IPS-NIHi7 (cell line): ENCODE data around the gene PXT1.
A peak's percentile ranks its signal among the peaks of the same experiment; 100 is the strongest.
"Not testable (repeated sequence)": the region's sequence is repeated elsewhere in the genome, so short reads cannot be mapped to it uniquely, and the experiment has no call there.

Experiments used
- DNase-seq: peaks from one replicate; pipeline ENCODE4 v3.0.0; 2012; ENCODE audit warnings: mixed read lengths; ENCODE audit errors: extremely low spot score

PXT1 gene

GRCh38 chr6:36442671-36443470 is at the start of gene PXT1, which contains the start of gene KCTD20:
PXT1 (minus strand) TSS chr6:36442854; CDS start chr6:36426082, 16,772 bp downstream.
KCTD20 (plus strand) TSS chr6:36443000; CDS start chr6:36470098, 27,098 bp downstream.
- peak; percentile 87 for DNase-seq

GRCh38 chr6:36492092-36492491 is 49.4 kb upstream of the PXT1 start:
- DNase-seq: no peak

- DNase-seq: peak; percentile 30
These were observed 48.8 kb upstream of the PXT1 start for GRCh38 chr6:36491378-36491965.

- DNase-seq: no peak
These were observed 46.8 kb upstream of the PXT1 start for GRCh38 chr6:36489426-36489825.

- no peak for DNase-seq
These were observed 45.6 kb upstream of the PXT1 start for GRCh38 chr6:36488221-36488620.

GRCh38 chr6:36487698-36488097 is 45.0 kb upstream of the PXT1 start:
- DNase-seq: no peak

- DNase-seq: no peak
These were observed 42.1 kb upstream of the PXT1 start for GRCh38 chr6:36484736-36485135.

GRCh38 chr6:36483326-36483725 is 40.7 kb upstream of the PXT1 start:
- DNase-seq: not testable (repeated sequence)

- no peak for DNase-seq
These were observed 36.6 kb upstream of the PXT1 start for GRCh38 chr6:36479256-36479655.

GRCh38 chr6:36478051-36478526 is 35.4 kb upstream of the PXT1 start:
- DNase-seq: no peak

GRCh38 chr6:36469946-36470345 is 27.3 kb upstream of the PXT1 start:
- no peak for DNase-seq

- DNase-seq: no peak
These were observed 26.6 kb upstream of the PXT1 start for GRCh38 chr6:36469148-36469661.

- no peak for DNase-seq
These were observed 25.0 kb upstream of the PXT1 start for GRCh38 chr6:36467625-36468024.

GRCh38 chr6:36464233-36464632 is 21.6 kb upstream of the PXT1 start:
- no peak for DNase-seq

- DNase-seq: no peak
These were observed 21.0 kb upstream of the PXT1 start for GRCh38 chr6:36463676-36464075.

GRCh38 chr6:36461646-36462045 is 19.0 kb upstream of the PXT1 start:
- DNase-seq: no peak

GRCh38 chr6:36460916-36461315 is 18.3 kb upstream of the PXT1 start:
- DNase-seq: no peak

- DNase-seq: no peak
These were observed 16.8 kb upstream of the PXT1 start for GRCh38 chr6:36459501-36459900.

- DNase-seq: no peak
These were observed 12.9 kb upstream of the PXT1 start for GRCh38 chr6:36455486-36456027.

- DNase-seq: not testable (repeated sequence)
These were observed 10.2 kb upstream of the PXT1 start for GRCh38 chr6:36452897-36453296.

- not testable (repeated sequence) for DNase-seq
These were observed 6.5 kb upstream of the PXT1 start for GRCh38 chr6:36449173-36449572.

- no peak for DNase-seq
These were observed 3.0 kb upstream of the PXT1 start for GRCh38 chr6:36445621-36446020.

GRCh38 chr6:36444470-36444869 is 1.8 kb upstream of the PXT1 start:
- DNase-seq: no peak
